ENCODE measurements around the gene SH3RF1. TPM values are rescaled to one million over a fixed set of nuclear protein-coding genes. Genes with fewer than 3 reads are reported as not detected.

SH3RF1 gene
- total RNA-seq, 2 donors from 2014 or later: 7.8 to 12.4 TPM

- TF ChIP-seq CTCF (IDR thresholded peaks at IDR 0.05): no peak
- Histone ChIP-seq H3K27ac (no peak overlapping the region), H3K36me3 (no peaks in the 10 kb centered on the region), H3K9me3 (no peaks in the 10 kb centered on the region), H3K27me3 (no peaks in the 10 kb centered on the region), H3K4me3 (no peak overlapping the region), H3K4me1 (peaks cover 0 to 50% of the 10 kb centered on the region in 2 donors)
- no peak for DNase-seq (ENCODE audit: low spot score)
These were observed 4.7 kb downstream of the SH3RF1 start for GRCh38 chr4:169266081-169266480.

- no peaks in the 10 kb centered on the region for H3K27me3 ChIP-seq
- no peak overlapping the region for H3K27ac ChIP-seq
- peaks cover 0 to 51% of the 10 kb centered on the region in 2 donors for H3K4me1 ChIP-seq
- no peak for TF ChIP-seq CTCF (IDR thresholded peaks at IDR 0.05)
- no peaks in the 10 kb centered on the region for H3K36me3 ChIP-seq
- no peak for DNase-seq (ENCODE audit: low spot score)
- H3K9me3 ChIP-seq: no peaks in the 10 kb centered on the region
- H3K4me3 ChIP-seq: no peak overlapping the region
These were observed 6.9 kb downstream of the SH3RF1 start for GRCh38 chr4:169263791-169264392.

- H3K27me3 ChIP-seq: no peaks in the 10 kb centered on the region
- H3K36me3 ChIP-seq: no peaks in the 10 kb centered on the region
- no peak for DNase-seq (ENCODE audit: low spot score)
- no peak overlapping the region for H3K27ac ChIP-seq
- TF ChIP-seq CTCF (IDR thresholded peaks at IDR 0.05): no peak
- H3K4me1 ChIP-seq: peaks cover 0 to 44% of the 10 kb centered on the region in 2 donors
- H3K4me3 ChIP-seq: no peak overlapping the region
- no peaks in the 10 kb centered on the region for H3K9me3 ChIP-seq
These were observed 10.4 kb downstream of the SH3RF1 start for GRCh38 chr4:169260217-169260866.

- Histone ChIP-seq H3K36me3 (no peaks in the 10 kb centered on the region), H3K4me3 (no peak overlapping the region), H3K27me3 (no peaks in the 10 kb centered on the region), H3K27ac (no peak overlapping the region), H3K9me3 (no peaks in the 10 kb centered on the region), H3K4me1 (peaks cover 0 to 55% of the 10 kb centered on the region in 2 donors)
- DNase-seq (ENCODE audit: low spot score): no peak
- TF ChIP-seq CTCF (IDR thresholded peaks at IDR 0.05): no peak
These were observed 11.5 kb downstream of the SH3RF1 start for GRCh38 chr4:169259271-169259670.

- Histone ChIP-seq H3K36me3 (no peaks in the 10 kb centered on the region), H3K4me1 (peaks cover 0 to 55% of the 10 kb centered on the region in 2 donors), H3K4me3 (no peak overlapping the region), H3K27ac (no peak overlapping the region), H3K9me3 (no peaks in the 10 kb centered on the region), H3K27me3 (no peaks in the 10 kb centered on the region)
- DNase-seq (ENCODE audit: low spot score): no peak
- TF ChIP-seq CTCF (IDR thresholded peaks at IDR 0.05): no peak
These were observed 12.6 kb downstream of the SH3RF1 start for GRCh38 chr4:169258141-169258540.

All from right atrium auricular region (tissue), 2 donors.